Measurements from ENCODE around the gene TRMU.
"Not testable (repeated sequence)": the region's sequence is repeated elsewhere in the genome, so short reads cannot be mapped to it uniquely, and the experiment has no call there.

The TRMU gene

GRCh38 chr22:46303347-46303965 lies 32.1 kb upstream of the TRMU start:
- DNase-seq = no peak

DNA sequence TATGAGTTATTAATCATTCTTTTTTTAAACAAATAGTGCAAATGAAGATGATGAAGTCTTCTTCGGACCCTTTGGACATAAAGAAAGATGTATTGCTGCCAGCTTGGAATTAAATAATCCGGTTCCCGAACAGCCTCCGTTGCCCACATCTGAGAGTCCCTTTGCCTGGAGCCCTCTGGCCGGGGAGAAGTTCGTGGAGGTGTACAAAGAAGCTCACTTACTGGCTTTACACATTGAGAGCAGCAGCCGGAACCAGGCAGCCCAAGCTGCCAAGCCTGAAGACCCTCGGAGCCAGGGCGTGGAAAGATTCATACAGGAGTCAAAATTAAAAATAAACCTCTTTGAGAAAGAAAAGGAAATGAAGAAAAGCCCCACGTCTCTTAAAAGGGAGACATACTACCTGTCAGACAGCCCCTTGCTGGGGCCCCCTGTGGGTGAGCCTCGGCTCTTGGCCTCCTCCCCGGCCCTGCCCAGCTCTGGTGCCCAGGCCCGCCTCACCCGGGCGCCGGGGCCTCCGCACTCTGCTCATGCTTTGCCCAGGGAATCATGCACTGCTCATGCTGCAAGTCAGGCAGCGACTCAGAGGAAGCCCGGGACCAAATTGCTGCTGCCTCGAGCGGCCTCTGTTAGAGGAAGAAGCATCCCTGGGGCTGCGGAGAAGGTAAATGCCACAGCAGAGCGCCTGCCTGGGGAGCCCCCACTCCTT lies 27.1 kb upstream of the TRMU start:
- no peak for DNase-seq

- DNase-seq = no peak
These were observed 25.9 kb upstream of the TRMU start for GRCh38 chr22:46309526-46310085.

- no peak for DNase-seq
These were observed 23.5 kb upstream of the TRMU start for GRCh38 chr22:46312056-46312455.

GRCh38 chr22:46312848-46313247 lies 22.7 kb upstream of the TRMU start:
- not testable (repeated sequence) for DNase-seq

DNA sequence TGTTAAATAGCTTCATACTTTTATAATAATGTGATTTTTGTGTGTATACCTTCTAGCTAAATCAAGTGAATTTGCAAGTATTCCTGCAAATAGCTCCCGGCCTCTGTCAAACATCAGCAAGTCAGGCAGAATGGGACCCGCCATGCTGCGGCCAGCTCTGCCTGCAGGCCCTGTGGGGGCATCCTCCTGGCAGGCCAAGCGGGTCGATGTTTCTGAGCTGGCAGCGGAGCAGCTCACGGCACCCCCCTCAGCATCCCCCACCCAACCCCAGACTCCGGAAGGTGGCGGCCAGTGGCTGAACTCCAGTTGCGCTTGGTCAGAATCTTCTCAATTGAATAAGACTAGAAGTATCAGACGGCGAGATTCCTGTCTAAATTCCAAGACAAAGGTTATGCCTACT lies 19.5 kb upstream of the TRMU start:
- DNase-seq = no peak

DNA sequence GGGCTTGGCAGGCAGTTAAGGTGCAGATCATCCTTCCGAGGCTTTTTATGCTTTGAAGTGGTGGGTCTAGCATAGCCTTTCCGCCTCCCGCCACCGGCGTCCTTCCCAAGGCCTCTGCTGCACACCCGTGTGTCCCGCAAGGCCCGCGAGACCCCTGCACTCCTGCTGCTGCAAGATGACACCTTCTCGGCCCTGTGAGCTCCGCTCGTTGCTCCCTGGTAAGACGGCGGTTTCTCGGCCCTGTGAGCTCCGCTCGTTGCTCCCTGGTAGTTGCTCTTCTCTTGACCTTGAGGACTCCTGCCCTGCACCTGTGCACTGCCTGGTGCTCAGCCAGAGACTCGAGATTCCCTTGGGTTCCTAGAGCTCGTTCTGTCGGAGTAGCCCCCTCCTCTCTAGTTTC lies 17.9 kb upstream of the TRMU start:
- no peak for DNase-seq

GRCh38 chr22:46318576-46318975 lies 16.9 kb upstream of the TRMU start:
- no peak for DNase-seq

DNA sequence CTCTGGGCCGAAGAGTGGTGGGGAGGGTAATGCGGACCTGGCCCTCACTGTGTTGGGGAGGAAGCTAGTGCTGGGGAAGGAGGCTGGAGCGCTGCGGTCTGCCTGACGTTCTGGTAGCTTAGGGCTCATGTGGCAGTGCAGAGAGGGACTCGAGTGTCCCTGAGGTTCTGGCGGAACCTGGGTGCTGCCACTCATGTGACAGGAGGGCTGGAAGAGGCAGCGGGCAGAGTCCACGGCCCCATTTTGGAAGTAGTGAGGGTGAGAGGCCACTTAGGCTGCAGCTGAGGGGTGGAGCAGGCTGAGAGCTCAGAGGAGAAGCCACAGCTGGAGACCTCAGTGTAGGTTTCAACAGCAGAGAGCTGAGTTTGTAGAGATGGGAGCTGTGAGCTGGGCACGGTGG lies 16.2 kb upstream of the TRMU start:
- no peak for DNase-seq

GRCh38 chr22:46320166-46320710 lies 15.3 kb upstream of the TRMU start:
- no peak for DNase-seq

GRCh38 chr22:46320716-46321386 lies 14.7 kb upstream of the TRMU start:
- DNase-seq = no peak

DNA sequence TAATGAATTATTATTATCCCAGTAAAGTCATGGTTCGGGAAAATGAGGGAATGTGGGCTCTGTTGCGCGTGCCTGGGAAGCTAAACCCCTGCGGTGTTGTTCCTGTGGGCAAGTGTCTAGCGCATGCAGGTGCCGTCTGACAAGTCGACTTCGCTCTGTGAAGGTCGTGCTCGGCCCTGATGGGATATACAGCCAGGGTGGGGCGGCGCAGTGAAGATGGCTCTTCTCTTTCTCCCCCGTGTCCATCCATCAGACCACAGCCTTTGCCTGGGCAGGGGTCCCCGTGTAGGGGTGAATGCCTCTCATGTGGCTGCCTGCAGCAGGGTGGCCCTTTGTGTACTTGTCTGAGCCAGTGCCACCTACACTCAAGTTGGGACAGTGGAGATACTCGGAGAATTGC lies 12.8 kb upstream of the TRMU start:
- no peak for DNase-seq

DNA sequence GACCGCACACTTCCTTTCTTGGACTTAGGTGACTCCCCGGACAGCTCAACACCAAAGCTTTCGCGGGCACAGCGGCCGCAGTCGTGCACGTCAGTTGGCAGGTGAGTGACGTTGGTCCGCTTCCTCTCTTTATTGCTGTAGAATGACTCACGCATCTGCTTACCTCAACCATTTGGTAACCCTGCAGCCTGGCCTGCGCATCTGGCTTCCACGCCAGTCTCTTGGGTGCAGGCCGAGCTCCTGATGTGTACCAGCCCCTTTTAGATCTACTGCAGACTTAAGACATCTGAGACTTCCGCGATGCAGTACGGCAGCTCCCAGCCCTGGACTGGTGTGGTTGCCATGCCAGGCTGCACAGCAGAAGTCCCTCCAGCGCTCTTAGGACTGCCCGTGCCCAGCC lies 12.4 kb upstream of the TRMU start:
- DNase-seq = no peak

GRCh38 chr22:46326066-46326680 lies 9.3 kb upstream of the TRMU start:
- no peak for DNase-seq

DNA sequence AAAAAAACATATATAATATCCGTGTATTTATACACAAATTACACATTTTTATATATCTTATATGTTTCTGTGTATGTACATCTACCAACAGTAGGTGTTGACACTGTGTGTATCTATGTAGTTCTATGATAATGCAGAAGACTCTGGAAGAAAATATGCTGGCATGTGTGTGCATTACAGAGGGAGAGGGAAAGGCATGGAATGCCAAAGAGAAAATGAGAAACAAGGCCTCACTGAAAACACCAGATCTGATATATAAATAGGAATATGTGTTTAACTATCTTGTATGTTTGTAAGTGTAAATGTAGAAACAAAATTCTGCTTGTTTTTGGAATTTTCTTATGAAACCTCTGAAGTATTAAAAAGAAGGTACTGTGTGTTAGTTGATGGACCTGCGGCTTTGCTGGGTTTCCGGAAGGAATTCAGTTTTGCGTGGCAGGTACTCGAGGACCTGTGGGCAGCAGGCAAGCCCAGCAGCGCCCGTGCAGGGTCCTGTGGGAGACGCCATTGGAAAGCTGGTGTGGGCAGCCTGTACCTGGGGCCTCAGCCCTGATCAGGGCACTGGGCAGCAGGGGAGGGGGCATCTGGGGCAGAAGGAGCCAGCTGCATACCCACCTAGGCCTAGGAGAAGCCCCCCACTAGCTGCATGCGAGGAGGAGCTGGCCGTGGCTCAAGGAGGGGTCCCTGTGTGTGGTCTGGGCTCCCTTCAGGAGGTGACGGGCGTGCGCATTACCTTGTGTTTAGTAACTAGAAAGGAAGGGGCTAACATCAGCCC lies 7.6 kb upstream of the TRMU start:
- DNase-seq = no peak

- no peak for DNase-seq
These were observed 6.7 kb upstream of the TRMU start for GRCh38 chr22:46328797-46329196.

- DNase-seq = no peak
These were observed 5.9 kb upstream of the TRMU start for GRCh38 chr22:46329616-46330015.

- no peak for DNase-seq
These were observed 5.1 kb upstream of the TRMU start for GRCh38 chr22:46330426-46330825.

GRCh38 chr22:46331496-46331895 lies 4.0 kb upstream of the TRMU start:
- no peak for DNase-seq

GRCh38 chr22:46336119-46337078 lies 885 bp downstream of the TRMU start:
- DNase-seq = peak; percentile 11

DNA sequence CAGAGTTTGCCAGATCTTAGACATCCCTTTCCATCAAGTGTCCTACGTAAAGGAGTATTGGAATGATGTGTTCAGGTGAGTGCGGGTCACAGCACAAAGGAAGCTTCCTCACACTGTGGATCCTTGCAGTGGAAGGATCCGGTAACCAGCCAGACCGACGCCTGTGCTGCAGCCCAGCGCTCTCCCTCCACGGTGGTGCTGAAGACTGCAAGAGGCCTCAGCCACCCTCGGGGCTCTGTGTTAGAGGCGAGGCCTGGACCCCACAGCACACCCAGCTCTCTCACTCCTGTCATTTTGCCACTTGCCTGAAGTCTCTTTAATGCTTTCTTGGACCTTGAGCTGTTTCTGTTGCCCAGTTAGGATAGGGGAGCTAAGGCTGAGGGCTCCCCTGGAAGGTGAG lies 2.4 kb downstream of the TRMU start:
- DNase-seq = no peak
